K562 (cell line): ENCODE data around the gene KCNMB4. TPM values are rescaled to one million over a fixed set of nuclear protein-coding genes. Genes with fewer than 3 reads are reported as not detected.

ENCODE experiments used
- ATAC-seq: fragments of 200-7000 bp; cut with Tn5 transposase; 3 replicates; pipeline ENCODE4 v1.9.1; 2020; ENCODE audit warnings: moderate library complexity
- BruUV-seq: library from RNA; stranded (reverse); fragments of 400-500 nt; replicated peaks from 2 replicates; lab custom pipeline; 2021; lab: Mats Ljungman, UMichigan
- CTCF ChIA-PET: fragments of 300-600 bp; formaldehyde crosslinking; extraction: SDS; loops from one replicate; lab custom pipeline; 2021; ENCODE audit warnings: low intra/inter-chr PET ratio; lab: Yijun Ruan, JAX
- POLR2A ChIA-PET: fragments of 300-600, 350-650 bp; sonication (Branson Sonifier 250); formaldehyde crosslinking; extraction: SDS; loops from one replicate; lab custom pipeline; 2021; ENCODE audit warnings: antibody characterized with exemption, inconsistent platforms; lab: Yijun Ruan, JAX
- DNase-seq, 4 experiments: peaks; one replicate each; pipeline versions ENCODE4 v3.0.0 to v3.0.0-alpha.2; 2011 to 2018; ENCODE audit warnings: low spot score in 3 of 4, mixed read lengths in 3 of 4; ENCODE audit errors: extremely low read depth in 1 of 4
- FAIRE-seq: peaks from 2 replicates; lab custom pipeline; 2011; peaks lifted over from hg19 to GRCh38; lab: Jason Lieb, UNC
- H2AFZ ChIP-seq: 2 replicates; pipeline ENCODE4 v1.6.0; 2011; ENCODE audit warnings: low read depth, low read length, control low read depth, inconsistent platforms
- H3K27ac ChIP-seq: fragments of 200-600 bp; 3 replicates; pipeline ENCODE4 v1.8.0; 2011; ENCODE audit warnings: low read depth, mild to moderate bottlenecking, control low read depth, inconsistent platforms, low read length, moderate library complexity, mixed read lengths; ENCODE audit errors: extremely low read depth
- H3K27me3 ChIP-seq, 2 experiments: fragments of 300-600 bp in 1 of 2; 2 replicates in 1 of 2; 3 replicates in 1 of 2; pipeline versions ENCODE4 v1.6.0 to v1.8.0; 2011; ENCODE audit warnings: inconsistent platforms in 2 of 2, low read length in 2 of 2, mild to moderate bottlenecking in 1 of 2, mixed read lengths in 1 of 2, moderate library complexity in 1 of 2; ENCODE audit not compliant: control insufficient read depth in 2 of 2, insufficient read depth in 2 of 2
- H3K36me3 ChIP-seq: fragments of 300-600 bp; 3 replicates; pipeline ENCODE4 v1.8.0; 2011; ENCODE audit warnings: mild to moderate bottlenecking, low read length, inconsistent platforms; ENCODE audit not compliant: control insufficient read depth, insufficient read depth
- H3K4me1 ChIP-seq, 2 experiments: fragments of 200-600 bp in 1 of 2; replicated peaks in 1 of 2; 2 replicates in 1 of 2; 3 replicates in 1 of 2; pipeline versions ENCODE4 v1.5.1 to v1.8.0; 2011; ENCODE audit warnings: inconsistent platforms in 2 of 2, low read length in 2 of 2, mild to moderate bottlenecking in 1 of 2, mixed read lengths in 1 of 2, moderate library complexity in 1 of 2; ENCODE audit not compliant: control insufficient read depth in 2 of 2, insufficient read depth in 2 of 2
- H3K4me2 ChIP-seq: 2 replicates; pipeline ENCODE4 v1.6.1; 2011; ENCODE audit warnings: low read length, control low read depth, inconsistent platforms, mixed read lengths; ENCODE audit not compliant: insufficient read depth
- H3K4me3 ChIP-seq: fragments of 200-600 bp; sonication (generic), shearing (Covaris generic); 2 replicates; pipeline ENCODE4 v1.5.1; 2016; ENCODE audit warnings: control low read depth, inconsistent platforms
- H3K79me2 ChIP-seq: fragments of 200-600 bp; 3 replicates; pipeline ENCODE4 v1.8.0; 2011; ENCODE audit warnings: low read length, inconsistent platforms; ENCODE audit not compliant: control insufficient read depth, insufficient read depth
- H3K9ac ChIP-seq, 2 experiments: 2 replicates each; pipeline versions ENCODE4 v1.6.0 to v1.6.1; 2011; ENCODE audit warnings: low read depth in 2 of 2, low read length in 2 of 2, control low read depth in 1 of 2, inconsistent platforms in 1 of 2, mild to moderate bottlenecking in 1 of 2, mixed read lengths in 1 of 2; ENCODE audit not compliant: insufficient read depth in 1 of 2
- H3K9me1 ChIP-seq: one replicate; pipeline ENCODE4 v1.6.0; 2011; ENCODE audit warnings: inconsistent platforms, mild to moderate bottlenecking, low read length, moderate library complexity; ENCODE audit not compliant: control insufficient read depth, insufficient read depth
- H3K9me3 ChIP-seq: replicated peaks from 2 replicates; pipeline ENCODE4 v1.5.1; 2011; ENCODE audit warnings: low read depth, low read length, inconsistent platforms; ENCODE audit not compliant: control insufficient read depth, insufficient read depth
- H4K20me1 ChIP-seq: replicated peaks from 2 replicates; pipeline ENCODE4 v1.6.1; 2011; ENCODE audit warnings: low read length, inconsistent platforms, mixed read lengths; ENCODE audit not compliant: control insufficient read depth, insufficient read depth
- ARID1B ChIP-seq: fragments of 450-650 bp; IDR thresholded peaks from 2 replicates; pipeline ENCODE4 v1.6.1; 2016; ENCODE audit warnings: antibody characterized with exemption, mild to moderate bottlenecking, inconsistent platforms
- CBFA2T2 ChIP-seq: fragments of 450-650 bp; conservative IDR thresholded peaks from 2 replicates; pipeline ENCODE4 v1.6.1; 2017; ENCODE audit warnings: mild to moderate bottlenecking
- CBFA2T3 ChIP-seq: fragments of 450-650 bp; IDR thresholded peaks from 2 replicates; pipeline ENCODE4 v1.6.1; 2017
- GATAD2B ChIP-seq: fragments of 450-650 bp; IDR thresholded peaks from 2 replicates; pipeline ENCODE4 v1.6.1; 2017; ENCODE audit warnings: mild to moderate bottlenecking, borderline replicate concordance
- MLX ChIP-seq, 2 experiments: fragments of 450-650 bp in 1 of 2; sonication (generic) in 1 of 2; formaldehyde crosslinking; conservative IDR thresholded peaks; 2 replicates each; pipeline versions ENCODE4 v1.4.0 to v1.8.1; 2020 to 2022; ENCODE audit warnings: mild to moderate bottlenecking in 1 of 2, missing genetic modification reagents in 1 of 2
- PML ChIP-seq: IDR thresholded peaks from 2 replicates; pipeline ENCODE4 v1.6.1; 2012; ENCODE audit warnings: low read length, inconsistent platforms
- POLR2AphosphoS5 ChIP-seq: IDR thresholded peaks from 2 replicates; pipeline ENCODE4 v1.6.1; 2011; ENCODE audit warnings: mild to moderate bottlenecking, low read depth, low read length, moderate library complexity; ENCODE audit not compliant: control insufficient read depth, insufficient read depth
- STAT5A ChIP-seq: IDR thresholded peaks from 2 replicates; pipeline ENCODE4 v1.6.1; 2012; ENCODE audit warnings: low read length, inconsistent platforms, borderline replicate concordance
- TAL1 ChIP-seq: fragments of 450-650 bp; IDR thresholded peaks from 2 replicates; pipeline ENCODE4 v1.6.1; 2016; ENCODE audit warnings: mild to moderate bottlenecking
- TCF3 ChIP-seq: sonication (generic); formaldehyde crosslinking; IDR thresholded peaks from 2 replicates; pipeline ENCODE4 v1.4.0; 2020; ENCODE audit warnings: mild to moderate bottlenecking, missing genetic modification reagents
- TEAD4 ChIP-seq, 2 experiments: sonication (generic) in 1 of 2; formaldehyde crosslinking in 1 of 2; IDR thresholded peaks; 2 replicates each; pipeline versions ENCODE4 v1.6.1 to v1.8.0; 2012 to 2022; ENCODE audit warnings: borderline replicate concordance in 1 of 2, inconsistent platforms in 1 of 2, low read length in 1 of 2, mild to moderate bottlenecking in 1 of 2, missing genetic modification reagents in 1 of 2
- ZC3H4 ChIP-seq: sonication (generic); formaldehyde crosslinking; IDR thresholded peaks from 2 replicates; pipeline ENCODE4 v1.9.0; 2021; ENCODE audit warnings: missing genetic modification reagents, borderline replicate concordance
- WGBS: fragments of 100-300 bp; shearing (Covaris generic); methylation state at CpG from one replicate; pipeline ENCODE4 v1.1.6; 2016; ENCODE audit warnings: low coverage, mixed read lengths; ENCODE audit not compliant: insufficient coverage; ENCODE audit errors: missing lambda C conversion rate; 5-methylcytosine and 5-hydroxymethylcytosine counted together
- in situ Hi-C: fragments of 300-500 bp; cut with MboI; formaldehyde crosslinking; loops from 4 replicates; pipeline ENCODE4 v1.15.0; 2018; ENCODE audit warnings: inconsistent platforms, mixed read lengths
- intact Hi-C: fragments of 100-400 bp; cut with micrococcal nuclease; formaldehyde crosslinking; loops from 2 replicates; pipeline ENCODE4 v1.14.2; 2022
- polyA plus RNA-seq, 8 experiments: library from polyadenylated mRNA; depleted of rRNA in 4 of 8; stranded (reverse) in 5 of 8; unstranded in 3 of 8; fragments of >200 nt; fragmentation: Nextera tagmentation in 2 of 8; fragmentation: Illumina TruSeq in 1 of 8; extraction: Ambion mirVana in 2 of 8; extraction: Trizol in 1 of 8; gene quantifications; 2 replicates each; pipeline versions ENCODE4 v1.2.1 to v1.2.3, GENCODE V29; 2011 to 2014; ENCODE audit warnings: inconsistent platforms in 1 of 8, missing spikeins in 1 of 8
- total RNA-seq, 7 experiments: library from RNA; depleted of rRNA in 6 of 7; stranded (reverse); fragments of >200 nt in 6 of 7; fragmentation: Illumina TruSeq in 2 of 7; extraction: Trizol in 2 of 7; gene quantifications; 2 replicates each; pipeline versions ENCODE4 v1.2.1 to v1.2.3, GENCODE V29; 2011 to 2021; ENCODE audit warnings: low replicate concordance in 1 of 7

The KCNMB4 gene
- total and polyA plus RNA-seq, 9 of the 15 experiments (the other 6 are each of a cell fraction or from before 2014, with no cell fraction given): 0.01 to 0.14 (median 0.06) TPM; not detected in 1

GRCh38 chr12:70321191-70321590 lies 44.9 kb upstream of the KCNMB4 start:
- no peak for FAIRE-seq
- no TSS peak for BruUV-seq

More at GRCh38 chr12:70321191-70321590, 44.9 kb upstream of the KCNMB4 start:
- POLR2A ChIA-PET: no interaction called here
- no peaks in the 10 kb centered on the region for H3K27me3 ChIP-seq
- in situ Hi-C loops: no loop called here
- 65% methylated on average over 2 of the region's 2 CpGs for WGBS
- H3K9me3 ChIP-seq: no peaks in the 10 kb centered on the region
- no peak overlapping the region for H3K9ac ChIP-seq
- H3K4me2 ChIP-seq: no peak overlapping the region
- H4K20me1 ChIP-seq: no peaks in the 10 kb centered on the region
- DNase-seq (peak in 3 of 4 experiments; percentile 6 to 20 (median 18)), ATAC-seq (no peak)
- H3K9me1 ChIP-seq: no peaks in the 10 kb centered on the region
- intact Hi-C loops: no loop called here
- no peak overlapping the region for H2AFZ ChIP-seq
- no peaks in the 10 kb centered on the region for H3K4me1 ChIP-seq
- H3K36me3 ChIP-seq: peaks cover 26% of the 10 kb centered on the region
- peaks cover 14% of the 10 kb centered on the region for H3K79me2 ChIP-seq
- TF ChIP-seq TEAD4 (IDR thresholded peaks at IDR 0.05; ENCODE audit: low read length) (peak; percentile 76), TEAD4 (CRISPR knock-in tag; IDR thresholded peaks at IDR 0.05; ENCODE audit: borderline replicate concordance) (no peak), ZC3H4 (no peak), TCF3 (peak; percentile 32), CBFA2T3 (peak; percentile 74), GATAD2B (no peak), TAL1 (peak; percentile 63), STAT5A (0 out of 2 replicates have a peak, but pooled peaks have one; percentile 8), MLX (CRISPR knock-in tag; conservative IDR thresholded peaks at IDR 0.05) (no peak), CBFA2T2 (peak; percentile 46), ARID1B (peak; percentile 58), PML (0 out of 2 replicates have a peak, but pooled peaks have one; percentile 34), POLR2AphosphoS5 (0 out of 2 replicates have a peak, but pooled peaks have one; percentile 17)
- CTCF ChIA-PET: no interaction called here
- H3K4me3 ChIP-seq: no peak overlapping the region
- H3K27ac ChIP-seq: no peak overlapping the region
